ENCODE data around the gene CYP24A1. TPM values are rescaled to one million over a fixed set of nuclear protein-coding genes. Genes with fewer than 3 reads are reported as not detected.

The CYP24A1 gene
- polyA plus RNA-seq, 4 donors, result 0.15 to 4.0 (median 1.7) TPM

GRCh38 chr20:54177378-54177777, 3.6 kb upstream of the CYP24A1 start:
- no peak for DNase-seq (ENCODE audit: low read depth in 4 of 4, low spot score in 3 of 4)

DNA sequence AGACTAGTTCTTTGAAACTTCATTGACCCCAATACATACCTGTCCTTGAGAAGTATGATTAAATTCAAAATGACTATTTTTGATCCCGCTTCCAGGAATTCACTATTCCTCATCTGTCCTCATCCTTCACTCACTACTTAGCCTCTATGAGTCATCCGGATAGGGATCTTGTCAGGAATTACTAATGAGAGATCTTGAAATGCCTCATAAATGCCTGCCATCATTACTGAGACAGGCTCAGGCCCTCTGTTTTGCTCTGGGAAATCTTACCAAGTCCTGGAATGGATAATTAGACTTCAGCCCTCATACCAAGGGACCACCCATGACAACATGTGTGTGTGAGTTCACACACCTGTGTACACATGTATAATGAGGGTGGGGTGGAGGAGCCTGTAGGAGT, 2.8 kb upstream of the CYP24A1 start:
- no peak for DNase-seq (ENCODE audit: low read depth in 4 of 4, low spot score in 3 of 4)

DNA sequence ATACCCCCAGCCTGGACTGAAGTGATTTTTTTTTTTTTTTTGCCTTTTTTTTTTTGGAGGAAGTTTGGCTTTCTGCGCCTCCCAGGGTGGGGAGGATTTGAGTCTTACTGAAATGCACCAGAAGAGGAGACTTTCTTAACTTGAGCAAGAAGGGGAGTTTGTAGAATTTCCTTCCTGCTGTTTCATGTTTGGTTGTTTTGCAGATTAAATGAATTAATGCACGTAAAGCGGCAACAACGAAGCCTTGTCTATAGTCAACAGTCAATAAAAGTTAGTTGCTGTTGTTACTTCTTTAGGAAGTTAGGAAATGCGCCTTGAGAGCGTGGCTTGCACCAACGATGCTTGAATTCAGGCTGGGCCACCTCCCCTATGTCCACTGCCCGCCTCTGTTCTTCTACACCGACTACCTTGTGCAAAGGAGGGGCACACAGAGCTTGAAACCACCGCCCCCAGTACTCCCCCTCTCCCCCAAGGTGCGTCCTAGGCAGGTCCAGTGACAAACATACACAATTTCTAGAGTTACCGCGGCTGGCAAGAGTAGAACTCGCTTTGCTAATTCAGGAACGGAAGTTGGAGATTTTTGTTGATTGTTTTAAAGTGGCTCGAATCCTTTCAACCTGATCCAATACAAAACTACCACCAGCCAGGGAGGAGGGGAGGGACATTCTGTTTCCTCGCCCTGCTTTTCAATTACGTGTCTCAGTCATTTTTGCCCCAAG, 830 bp upstream of the CYP24A1 start:
- DNase-seq (ENCODE audit: low read depth in 4 of 4, low spot score in 3 of 4), result no peak

GRCh38 chr20:54172856-54173652, 732 bp downstream of the CYP24A1 start:
- DNase-seq (ENCODE audit: low read depth in 4 of 4, low spot score in 3 of 4), result no peak

DNA sequence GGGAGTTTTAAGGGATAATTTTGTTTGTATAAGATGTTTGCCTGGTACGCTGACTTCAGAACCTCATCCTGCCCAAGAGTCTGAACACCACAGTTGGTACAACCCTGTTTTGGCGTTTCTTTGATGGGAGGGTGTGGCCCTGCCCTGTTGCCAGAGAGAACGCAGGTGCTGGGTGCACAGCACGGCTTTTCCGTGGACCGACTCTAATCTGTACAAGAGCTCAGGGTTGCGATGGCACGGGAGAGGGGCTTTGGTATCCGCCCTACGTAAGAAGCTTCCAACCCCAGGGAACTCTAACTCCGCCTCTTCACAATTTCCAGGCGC, 1.3 kb downstream of the CYP24A1 start:
- no peak for DNase-seq (ENCODE audit: low read depth in 4 of 4, low spot score in 3 of 4)

- DNase-seq (ENCODE audit: low read depth in 4 of 4, low spot score in 3 of 4), result no peak
Measured at GRCh38 chr20:54170963-54171362, 2.8 kb downstream of the CYP24A1 start.

DNA sequence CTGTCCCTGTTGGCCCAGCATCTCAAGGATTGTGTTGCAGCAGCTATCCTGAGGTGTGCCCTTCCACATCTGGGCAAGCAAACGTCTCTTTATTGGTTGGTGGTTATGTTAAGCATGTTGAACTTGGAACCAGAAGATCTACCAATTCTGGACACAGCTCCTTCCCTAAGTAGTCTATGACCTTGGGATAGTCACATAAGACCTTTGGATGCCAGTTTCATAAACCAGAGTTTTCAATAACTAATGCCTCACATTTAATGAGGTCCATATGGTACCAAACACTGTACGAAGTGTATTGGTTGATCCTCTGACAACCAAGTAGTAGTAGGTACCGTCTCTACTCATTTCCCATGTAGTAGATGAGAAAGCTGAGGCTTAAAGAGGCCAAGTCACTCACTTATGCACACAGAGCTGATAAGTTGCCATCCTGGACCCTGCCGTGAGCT, 3.7 kb downstream of the CYP24A1 start:
- no peak for DNase-seq (ENCODE audit: low read depth in 4 of 4, low spot score in 3 of 4)

- no peak for DNase-seq (ENCODE audit: low read depth in 4 of 4, low spot score in 3 of 4)
Measured at GRCh38 chr20:54168961-54169862, 4.6 kb downstream of the CYP24A1 start.

DNA sequence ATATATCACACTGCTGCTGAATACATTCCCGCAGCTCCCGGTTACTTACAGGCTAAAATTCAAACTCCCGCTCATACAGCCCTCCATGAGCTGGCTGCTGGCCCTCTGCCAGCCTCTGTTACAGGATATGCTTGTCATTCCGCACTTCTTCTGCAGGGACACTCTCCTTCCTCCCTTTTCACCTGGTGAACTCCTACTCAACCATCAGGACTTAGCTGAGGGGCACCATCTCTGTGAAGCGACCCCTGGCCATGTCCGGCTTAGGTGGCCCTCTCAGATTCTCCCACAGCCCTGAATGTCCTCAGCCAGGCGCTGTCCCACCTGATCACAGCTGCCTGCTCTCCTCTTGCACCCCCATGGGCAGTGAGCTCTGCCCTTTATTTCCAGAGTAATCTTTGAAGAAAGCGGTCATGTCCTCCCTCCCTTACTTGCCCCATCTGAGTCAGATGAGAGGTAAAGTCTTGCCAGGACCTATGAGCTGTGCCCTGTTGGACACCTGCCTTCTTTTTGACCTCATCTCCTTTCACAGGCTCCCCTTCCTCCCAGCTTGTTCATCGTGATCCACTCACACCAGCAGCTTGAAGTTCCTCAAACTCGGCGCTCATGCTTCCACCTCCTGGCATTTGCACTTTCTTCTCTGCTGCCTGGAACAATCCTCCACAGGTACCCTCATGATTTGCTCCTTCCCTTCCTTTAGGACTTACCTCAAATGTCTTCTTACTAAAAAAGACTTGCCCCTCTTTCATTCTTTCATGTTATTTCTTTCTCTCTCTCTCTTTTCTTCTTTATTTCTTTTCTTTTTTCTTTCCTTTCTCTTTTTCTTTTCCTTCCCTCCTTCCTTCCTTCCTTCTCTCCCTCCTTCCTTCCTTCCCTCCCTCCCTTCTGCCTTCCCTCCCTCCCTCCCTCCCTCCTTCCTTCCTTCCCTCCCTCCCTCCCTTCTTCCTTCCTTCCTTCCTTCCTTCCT, 5.6 kb downstream of the CYP24A1 start:
- DNase-seq (ENCODE audit: low read depth in 4 of 4, low spot score in 3 of 4), result no peak

DNA sequence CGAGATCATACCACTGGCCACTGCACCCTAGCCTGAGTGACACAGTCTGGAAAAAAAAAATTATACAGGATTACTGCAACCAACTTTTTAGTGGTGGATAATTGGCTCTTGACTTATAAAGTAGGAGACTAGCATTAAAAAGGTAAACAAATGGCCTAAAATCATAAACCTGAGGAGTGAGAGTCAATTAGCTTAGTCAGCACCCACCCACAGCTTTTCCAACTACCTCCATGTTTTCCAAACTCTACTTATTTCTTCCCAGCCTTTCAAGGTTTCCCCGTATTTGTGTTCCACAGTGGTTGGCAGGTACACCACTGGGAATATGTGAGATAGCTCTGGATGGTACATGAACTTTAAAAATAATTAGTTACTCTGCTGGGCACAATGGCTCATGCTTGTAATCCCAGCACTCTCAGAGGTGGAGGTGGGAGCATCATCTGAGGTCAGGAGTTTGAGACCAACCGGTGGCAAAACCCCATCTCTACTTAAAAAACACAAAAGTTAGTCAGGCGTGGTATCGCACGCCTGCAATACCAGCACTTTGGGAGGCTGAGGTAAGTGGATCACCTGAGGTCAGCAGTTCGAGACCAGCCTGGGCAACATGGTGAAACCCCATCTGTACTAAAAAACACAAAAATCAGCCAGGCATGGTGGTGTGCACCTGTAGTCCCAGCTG, 6.7 kb downstream of the CYP24A1 start:
- DNase-seq (ENCODE audit: low read depth in 4 of 4, low spot score in 3 of 4), result no peak

- no peak for DNase-seq (ENCODE audit: low read depth in 4 of 4, low spot score in 3 of 4)
Measured at GRCh38 chr20:54165803-54166202, 8.0 kb downstream of the CYP24A1 start.

GRCh38 chr20:54165014-54165413, 8.8 kb downstream of the CYP24A1 start:
- DNase-seq (ENCODE audit: low read depth in 4 of 4, low spot score in 3 of 4), result no peak

DNA sequence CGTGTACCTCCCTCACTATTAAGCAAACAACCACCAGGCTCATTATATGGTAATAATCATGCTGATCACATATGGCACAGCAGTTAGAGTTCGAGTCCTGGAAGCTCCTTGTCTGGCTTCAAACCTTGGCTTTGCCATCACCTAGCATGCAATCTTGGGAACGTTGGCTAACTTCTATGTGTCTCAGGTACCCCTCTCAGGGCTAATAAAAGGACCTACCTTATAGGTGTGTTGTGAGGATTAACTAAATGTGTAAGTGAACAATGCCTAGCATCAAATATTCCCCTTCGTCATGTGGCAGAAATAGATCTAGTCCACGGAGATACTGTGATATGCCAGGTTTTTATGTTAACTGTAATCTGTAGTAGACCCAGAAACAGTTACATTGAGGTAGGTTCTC, 10.4 kb downstream of the CYP24A1 start:
- DNase-seq (ENCODE audit: low read depth in 4 of 4, low spot score in 3 of 4), result no peak

GRCh38 chr20:54162378-54163009, 11.3 kb downstream of the CYP24A1 start:
- DNase-seq (ENCODE audit: low read depth in 4 of 4, low spot score in 3 of 4), result no peak

DNA sequence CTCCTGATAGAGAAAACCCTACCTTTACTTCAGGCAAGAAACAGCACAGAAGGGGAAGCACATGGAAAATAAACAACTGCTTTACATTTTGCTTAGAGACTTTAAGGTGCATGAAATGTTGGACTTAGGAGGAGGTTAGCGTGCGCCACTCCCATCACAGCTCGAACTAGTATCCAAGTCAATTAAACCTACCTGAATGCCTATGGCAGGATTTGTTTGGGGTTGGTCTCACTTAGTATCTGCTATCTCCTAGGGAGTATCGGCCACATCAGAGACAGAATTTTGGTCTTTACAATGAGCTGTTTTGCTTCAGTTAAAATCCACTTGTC, 12.0 kb downstream of the CYP24A1 start:
- DNase-seq (ENCODE audit: low read depth in 4 of 4, low spot score in 3 of 4), result no peak

- DNase-seq (ENCODE audit: low read depth in 4 of 4, low spot score in 3 of 4), result no peak
Measured at GRCh38 chr20:54161008-54161820, 12.6 kb downstream of the CYP24A1 start.

DNA sequence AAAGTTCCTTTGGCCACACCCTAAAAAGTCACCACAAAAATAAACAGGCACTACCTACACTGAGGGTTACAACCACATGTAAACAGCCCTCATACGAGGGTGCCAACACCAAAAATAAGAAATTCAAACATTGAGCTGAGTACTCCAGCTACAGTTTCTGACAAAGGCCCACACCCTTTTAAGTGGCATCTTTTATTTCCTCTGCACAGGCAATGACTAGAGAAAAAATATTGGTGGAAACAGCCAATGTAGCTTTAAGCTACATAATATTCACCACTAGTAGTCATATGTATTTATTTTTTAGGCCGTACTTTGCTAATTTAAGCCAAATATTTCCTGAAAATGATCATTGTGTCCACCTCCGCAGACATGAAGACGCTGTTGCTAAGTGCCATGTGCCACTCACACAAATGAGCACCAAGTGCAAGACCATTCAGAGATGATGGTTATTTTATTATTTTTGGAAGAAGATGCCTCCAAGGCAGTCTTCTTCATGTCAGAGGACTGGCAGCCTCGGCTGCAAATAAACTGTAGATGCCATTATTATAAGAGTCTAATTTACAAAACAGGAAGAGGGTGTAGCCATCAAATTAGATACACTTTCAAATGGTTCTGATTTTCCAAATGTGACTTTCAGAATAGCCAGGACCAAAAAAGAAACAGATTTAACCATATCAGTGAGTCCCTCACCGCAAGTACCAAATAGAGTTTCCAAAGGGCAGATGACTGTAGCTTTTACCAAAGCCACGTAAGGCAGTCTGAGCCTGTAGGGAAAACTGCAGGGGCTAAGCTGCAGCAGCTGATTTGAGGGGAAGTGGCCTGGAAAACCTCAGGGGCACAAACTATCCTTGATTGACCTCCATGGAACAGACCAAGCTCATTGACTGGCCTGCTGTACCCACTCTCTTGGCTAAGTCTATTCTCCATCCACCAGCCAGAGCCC, 13.4 kb downstream of the CYP24A1 start:
- no peak for DNase-seq (ENCODE audit: low read depth in 4 of 4, low spot score in 3 of 4)

Data from left renal pelvis (tissue), 4 donors.